GM12878 (cell line): ENCODE measurements around the gene SLC11A1. TPM values are rescaled to one million over a fixed set of nuclear protein-coding genes. Genes with fewer than 3 reads are reported as not detected.

ENCODE experiments used
- ATAC-seq: fragments of 200-7000 bp; cut with Tn5 transposase; 3 replicates; pipeline ENCODE4 v1.9.1; 2020; ENCODE audit warnings: mild to moderate bottlenecking, moderate library complexity
- BruUV-seq: library from RNA; stranded (reverse); fragments of 400-500 nt; replicated peaks from 2 replicates; lab custom pipeline; 2021; lab: Mats Ljungman, UMichigan
- CTCF ChIA-PET: fragments of 300-600 bp; sonication (Branson Sonifier 250); formaldehyde crosslinking; extraction: SDS; loops from one replicate; lab custom pipeline; 2021; ENCODE audit warnings: inconsistent platforms; lab: Yijun Ruan, JAX
- POLR2A ChIA-PET: fragments of 350-600 bp; formaldehyde crosslinking; extraction: SDS; loops from one replicate; lab custom pipeline; 2021; ENCODE audit warnings: inconsistent platforms; lab: Charles Lee
- RAD21 ChIA-PET: fragments of 300-600 bp; sonication (Branson Sonifier 250); formaldehyde crosslinking; loops from one replicate; lab custom pipeline; 2023; ENCODE audit warnings: antibody characterized with exemption; ENCODE audit not compliant: unreplicated experiment; lab: Charles Lee
- SMC1A ChIA-PET: fragments of 300-600 bp; sonication (Branson Sonifier 250); formaldehyde crosslinking; loops from one replicate; lab custom pipeline; 2023; ENCODE audit not compliant: unreplicated experiment, uncharacterized antibody; lab: Charles Lee
- DNase-seq: peaks from one replicate; pipeline ENCODE4 v3.0.0-alpha.2; 2011; ENCODE audit warnings: low read depth, low spot score
- FAIRE-seq: peaks from 3 replicates; lab custom pipeline; 2011; peaks lifted over from hg19 to GRCh38; lab: Jason Lieb, UNC
- H2AFZ ChIP-seq: 2 replicates; pipeline ENCODE4 v1.6.0; 2011; ENCODE audit warnings: low read depth, low read length, control low read depth; ENCODE audit not compliant: control insufficient read depth
- H3K27ac ChIP-seq: 2 replicates; pipeline ENCODE4 v1.5.1; 2011; ENCODE audit warnings: control low read depth; ENCODE audit not compliant: control insufficient read depth, insufficient read depth
- H3K27me3 ChIP-seq, 2 experiments: replicated peaks in 1 of 2; 2 replicates each; pipeline versions ENCODE4 v1.6.0 to v1.6.1; 2011; ENCODE audit warnings: low read length in 1 of 2; ENCODE audit not compliant: control insufficient read depth in 2 of 2, insufficient read depth in 2 of 2
- H3K36me3 ChIP-seq, 2 experiments: 2 replicates each; pipeline ENCODE4 v1.5.1; 2011; ENCODE audit warnings: low read length in 1 of 2; ENCODE audit not compliant: control insufficient read depth in 2 of 2, insufficient read depth in 2 of 2
- H3K4me1 ChIP-seq: 2 replicates; pipeline ENCODE4 v1.6.1; 2011; ENCODE audit warnings: mild to moderate bottlenecking, low read length, moderate library complexity, mixed read lengths; ENCODE audit not compliant: control insufficient read depth, insufficient read depth
- H3K4me2 ChIP-seq: 2 replicates; pipeline ENCODE4 v1.6.0; 2011; ENCODE audit warnings: control low read depth; ENCODE audit not compliant: control insufficient read depth, insufficient read depth
- H3K4me3 ChIP-seq: fragments of 200-600 bp; sonication (generic); 2 replicates; pipeline ENCODE4 v1.5.1; 2016
- H3K79me2 ChIP-seq: 2 replicates; pipeline ENCODE4 v1.6.0; 2011; ENCODE audit warnings: low read length; ENCODE audit not compliant: control insufficient read depth, insufficient read depth
- H3K9ac ChIP-seq: 2 replicates; pipeline ENCODE4 v1.8.0; 2011; ENCODE audit warnings: low read length, control low read depth, mixed read lengths; ENCODE audit not compliant: control insufficient read depth, insufficient read depth
- H3K9me3 ChIP-seq: replicated peaks from 3 replicates; pipeline ENCODE4 v1.5.1; 2011; ENCODE audit warnings: mild to moderate bottlenecking, low read length; ENCODE audit not compliant: control insufficient read depth, insufficient read depth
- H4K20me1 ChIP-seq: 2 replicates; pipeline ENCODE4 v1.6.0; 2011; ENCODE audit not compliant: control insufficient read depth, insufficient read depth
- BCL3 ChIP-seq: IDR thresholded peaks from 2 replicates; pipeline ENCODE4 v1.6.1; 2011; ENCODE audit warnings: borderline replicate concordance, low read depth, mild to moderate bottlenecking, moderate library complexity, low read length; ENCODE audit not compliant: insufficient read depth, poor library complexity, severe bottlenecking
- EGR1 ChIP-seq, 2 experiments: IDR thresholded peaks; 1 replicate in 1 of 2; 2 replicates in 1 of 2; pipeline ENCODE4 v1.6.1; 2011 to 2012; ENCODE audit warnings: low read depth in 2 of 2, low read length in 2 of 2, borderline replicate concordance in 1 of 2, mild to moderate bottlenecking in 1 of 2, moderate library complexity in 1 of 2
- FOS ChIP-seq: IDR thresholded peaks from 3 replicates; pipeline ENCODE4 v1.6.1; 2011; ENCODE audit warnings: borderline replicate concordance; ENCODE audit not compliant: insufficient read length; ENCODE audit errors: extremely low read depth
- HDAC2 ChIP-seq: fragments of 200-600 bp; sonication (generic); IDR thresholded peaks from 2 replicates; pipeline ENCODE4 v1.6.1; 2017
- IKZF1 ChIP-seq: fragments of 450-650 bp; conservative IDR thresholded peaks from 2 replicates; pipeline ENCODE4 v1.6.1; 2017; ENCODE audit warnings: antibody characterized with exemption, mild to moderate bottlenecking
- KDM1A ChIP-seq: fragments of 200-600 bp; sonication (generic); IDR thresholded peaks from 2 replicates; pipeline ENCODE4 v1.6.1; 2016; ENCODE audit warnings: borderline replicate concordance
- MYC ChIP-seq: IDR thresholded peaks from 2 replicates; pipeline ENCODE4 v1.6.1; 2011; ENCODE audit warnings: mild to moderate bottlenecking, low read length, moderate library complexity, inconsistent platforms; ENCODE audit not compliant: insufficient read depth, insufficient replicate concordance, insufficient read length, severe bottlenecking
- POLR2A ChIP-seq: IDR thresholded peaks from 2 replicates; pipeline ENCODE4 v1.6.1; 2011; ENCODE audit warnings: low read depth, mild to moderate bottlenecking, low read length
- RB1 ChIP-seq: fragments of 450-650 bp; formaldehyde crosslinking; IDR thresholded peaks from 2 replicates; pipeline ENCODE4 v1.6.1; 2017; ENCODE audit warnings: mild to moderate bottlenecking, borderline replicate concordance
- RFX5 ChIP-seq: IDR thresholded peaks from 2 replicates; pipeline ENCODE4 v1.6.1; 2011; ENCODE audit warnings: low read depth, low read length, improper control_type of control experiment
- SIN3A ChIP-seq: IDR thresholded peaks from 2 replicates; pipeline ENCODE4 v1.6.1; 2012; ENCODE audit warnings: low read depth, low read length, improper control_type of control experiment
- SRF ChIP-seq, 2 experiments: IDR thresholded peaks; 2 replicates each; pipeline ENCODE4 v1.6.1; 2011; ENCODE audit warnings: low read depth in 2 of 2, low read length in 2 of 2, mild to moderate bottlenecking in 1 of 2, moderate library complexity in 1 of 2
- SUZ12 ChIP-seq: fragments of 200-600 bp; sonication (generic); IDR thresholded peaks from one replicate; pipeline ENCODE4 v1.6.1; 2018; ENCODE audit warnings: antibody characterized with exemption, mild to moderate bottlenecking; ENCODE audit not compliant: unreplicated experiment
- TBL1XR1 ChIP-seq: IDR thresholded peaks from 2 replicates; pipeline ENCODE4 v1.6.1; 2012; ENCODE audit warnings: low read depth, low read length, improper control_type of control experiment
- WGBS: methylation state at CpG from one replicate; pipeline ENCODE4 v1.1.6; 2016; ENCODE audit warnings: low lambda C conversion rate; ENCODE audit not compliant: insufficient replicate concordance, insufficient coverage; ENCODE audit errors: missing lambda C conversion rate; 5-methylcytosine and 5-hydroxymethylcytosine counted together
- in situ Hi-C: fragments of 300-500 bp; cut with MboI; formaldehyde crosslinking; loops from 9 replicates; pipeline ENCODE4 v1.14.3; 2018; ENCODE audit warnings: mixed read lengths
- intact Hi-C: fragments of 100-400 bp; cut with micrococcal nuclease; formaldehyde crosslinking; loops from one replicate; pipeline ENCODE4 v1.14.2; 2022; ENCODE audit not compliant: unreplicated experiment
- polyA plus RNA-seq, 11 experiments: library from polyadenylated mRNA; depleted of rRNA in 4 of 11; unstranded in 6 of 11; stranded (reverse) in 5 of 11; fragments of >200 nt; fragmentation: Nextera tagmentation in 4 of 11; fragmentation: Illumina TruSeq in 1 of 11; extraction: Ambion mirVana in 4 of 11; extraction: Trizol in 1 of 11; gene quantifications; 1 replicate in 1 of 11; 2 replicates in 10 of 11; pipeline versions ENCODE4 v1.2.1 to v1.2.3, GENCODE V29; 2011 to 2016; ENCODE audit warnings: inconsistent platforms in 2 of 11, missing spikeins in 2 of 11, low read depth in 1 of 11
- total RNA-seq, 4 experiments: library from RNA; depleted of rRNA in 3 of 4; stranded (reverse); fragments of >200 nt in 3 of 4; fragmentation: Illumina TruSeq in 1 of 4; extraction: Trizol in 1 of 4; gene quantifications; 2 replicates each; pipeline versions ENCODE4 v1.2.1 to v1.2.3, GENCODE V29; 2013 to 2021

Gene SLC11A1
- total and polyA plus RNA-seq, 10 of the 15 experiments (the other 5 are each of a cell fraction or from before 2014, with no cell fraction given): 0.03 to 0.38 (median 0.12) TPM

GRCh38 chr2:218435003-218435982 lies 53.2 kb downstream of the SLC11A1 start:
- TF ChIP-seq SRF (IDR thresholded peaks at IDR 0.05; ENCODE audit: low read depth in 2 of 2, low read length in 2 of 2) (no peak), KDM1A (no peak), TBL1XR1 (no peak)
- H3K9me3 ChIP-seq: no peaks in the 10 kb centered on the region
- H3K27ac ChIP-seq: no peak overlapping the region
- no peak overlapping the region for H3K9ac ChIP-seq
- WGBS: 85% methylated on average over 9 of the region's 11 CpGs
- CTCF ChIA-PET: interaction anchor here (0.7 kb wide), 1 partner anchor 107 kb away, joined by 3 read pairs; no protein-coding TSS in a partner anchor
- ATAC-seq (no peak), DNase-seq (no peak), FAIRE-seq (no peak)
- POLR2A ChIA-PET: no interaction called here
- H3K27me3 ChIP-seq: no peaks in the 10 kb centered on the region
- intact Hi-C loops: no loop called here
- in situ Hi-C loops: no loop called here
- H3K79me2 ChIP-seq: no peaks in the 10 kb centered on the region
- no peak overlapping the region for H3K4me2 ChIP-seq
- SMC1A ChIA-PET: no interaction called here
- no TSS peak for BruUV-seq
- H3K4me3 ChIP-seq: no peak overlapping the region
- RAD21 ChIA-PET: no interaction called here
- H4K20me1 ChIP-seq: no peaks in the 10 kb centered on the region
- peaks cover 12% of the 10 kb centered on the region for H3K4me1 ChIP-seq
- H2AFZ ChIP-seq: no peak overlapping the region
- H3K36me3 ChIP-seq: no peaks in the 10 kb centered on the region

- TF ChIP-seq BCL3 (no peak), MYC (no peak), IKZF1 (no peak), RFX5 (no peak), HDAC2 (no peak), POLR2A (no peak), SUZ12 (no peak), RB1 (no peak), EGR1 (IDR thresholded peaks at IDR 0.05; ENCODE audit: borderline replicate concordance in 1 of 2, low read depth in 2 of 2, low read length in 2 of 2) (no peak), FOS (no peak), SIN3A (no peak)
- no TSS peak for BruUV-seq
- H3K4me1 ChIP-seq: peaks cover 15% of the 10 kb centered on the region
- POLR2A ChIA-PET: no interaction called here
- CTCF ChIA-PET: no interaction called here
- no peak overlapping the region for H2AFZ ChIP-seq
- intact Hi-C loops (no loop called here), in situ Hi-C loops (no loop called here)
- H3K4me2 ChIP-seq: no peak overlapping the region
- RAD21 ChIA-PET: no interaction called here
- ATAC-seq: no peak
- no peak overlapping the region for H3K4me3 ChIP-seq
- no peaks in the 10 kb centered on the region for H3K36me3 ChIP-seq
- SMC1A ChIA-PET: no interaction called here
- no peaks in the 10 kb centered on the region for H3K79me2 ChIP-seq
- no peaks in the 10 kb centered on the region for H4K20me1 ChIP-seq
- H3K27me3 ChIP-seq: no peaks in the 10 kb centered on the region
- no peak overlapping the region for H3K9ac ChIP-seq
- no peak overlapping the region for H3K27ac ChIP-seq
- H3K9me3 ChIP-seq: no peaks in the 10 kb centered on the region
- 73% methylated on average over 5 of the region's 5 CpGs for WGBS
- no peak for DNase-seq
- no peak for FAIRE-seq
These were observed 54.9 kb downstream of the SLC11A1 start for GRCh38 chr2:218436992-218437391.
